GM19452 (cell line): Measurements from ENCODE around the gene CHN1.

Source experiments
- ATAC-seq: cut with Tn5 transposase; IDR thresholded peaks from one replicate; pipeline ENCODE4 v1.9.1; 2021; ENCODE audit not compliant: unreplicated experiment

Gene CHN1

DNA sequence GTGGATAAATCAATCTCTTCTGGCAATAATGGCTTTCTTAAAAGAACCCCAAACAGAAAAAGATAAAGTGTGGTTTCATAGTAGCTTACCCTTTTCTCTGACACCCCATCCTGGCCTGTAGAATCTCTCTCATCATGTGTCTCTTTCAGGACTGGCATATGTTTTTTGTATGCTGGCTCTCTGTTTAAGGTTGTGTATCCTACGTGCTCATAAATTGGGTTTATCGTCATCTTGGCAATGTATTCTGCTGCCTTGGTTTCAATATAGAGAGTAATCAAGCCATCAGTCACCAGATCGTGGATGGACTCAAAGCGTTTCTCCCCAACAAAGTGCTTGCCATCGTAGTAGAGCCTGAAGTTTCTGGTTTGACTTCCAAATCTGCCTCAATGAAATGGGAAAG, 127.4 kb downstream of the CHN1 start:
- ATAC-seq = no peak

DNA sequence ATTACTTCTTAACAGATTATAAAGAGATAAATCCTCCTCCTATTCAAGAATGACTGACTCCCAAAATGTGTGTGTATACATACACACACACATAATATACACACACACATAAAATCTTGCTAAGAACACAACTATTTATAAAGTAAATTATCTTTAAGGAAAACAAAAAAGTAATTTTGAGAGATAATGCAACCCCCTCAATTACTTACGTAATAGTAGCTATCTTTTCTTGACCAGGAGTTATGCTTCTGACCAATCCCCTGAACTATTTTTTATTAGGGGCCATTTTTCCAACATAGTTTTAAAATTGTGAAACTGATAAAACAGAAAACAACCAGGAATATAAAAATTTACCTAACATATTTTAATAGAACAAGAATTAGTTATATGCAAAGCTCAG, 127.9 kb downstream of the CHN1 start:
- ATAC-seq = no peak

DNA sequence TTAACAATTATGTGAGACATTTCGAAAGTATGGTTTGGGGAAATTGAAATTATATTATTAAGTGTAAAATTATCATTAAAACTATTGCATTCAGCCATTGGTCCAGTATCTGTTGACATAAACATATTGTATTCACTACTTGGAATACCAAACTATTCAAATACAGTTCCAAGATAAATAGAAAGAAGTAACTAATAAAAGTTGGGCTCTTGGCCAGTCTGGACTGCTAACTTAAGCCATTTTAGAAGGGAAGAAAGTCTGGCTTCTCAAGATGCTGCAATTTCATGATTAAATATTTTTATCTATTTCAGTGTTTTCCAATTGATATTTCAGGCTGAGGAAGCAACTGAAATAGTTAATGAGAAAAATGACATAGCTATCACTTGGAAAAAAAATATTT, 131.1 kb downstream of the CHN1 start:
- no peak for ATAC-seq

DNA sequence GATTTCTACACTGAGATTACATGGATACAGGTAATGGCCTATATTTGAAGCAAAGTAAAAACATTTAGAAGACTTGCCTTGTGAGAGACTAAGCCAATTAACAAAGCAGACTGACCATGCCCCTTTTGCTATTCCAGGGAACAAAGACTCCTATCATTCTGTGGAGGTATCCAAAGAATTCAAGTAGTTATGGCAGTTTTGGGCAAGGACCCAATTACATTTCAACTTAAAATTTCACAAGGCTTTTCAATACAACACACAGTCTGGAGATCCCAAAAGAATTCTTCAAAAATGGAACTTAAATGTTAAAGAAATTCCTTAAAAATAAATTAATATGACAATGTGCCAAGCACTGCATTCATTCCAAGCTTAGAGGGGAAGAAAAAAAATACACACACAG, 131.7 kb downstream of the CHN1 start:
- no peak for ATAC-seq

DNA sequence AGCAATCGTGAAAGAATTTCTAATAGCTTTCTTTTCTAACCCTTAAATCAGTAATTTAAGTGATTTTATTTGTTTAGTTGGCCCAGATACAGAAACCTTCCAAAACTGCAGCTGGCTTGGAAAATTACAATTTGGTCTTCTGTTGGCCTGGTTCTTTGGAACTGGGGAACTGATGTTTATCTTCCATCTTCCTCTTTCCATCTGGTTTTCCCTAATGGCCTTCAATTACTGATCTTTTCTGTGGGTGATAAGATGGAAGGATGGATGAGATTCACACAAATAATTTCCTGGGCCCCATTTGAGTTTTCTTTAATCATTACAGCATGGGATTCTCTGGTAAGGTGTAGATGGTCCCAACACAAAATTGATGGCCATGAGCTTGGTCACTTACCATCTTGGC, 134.4 kb downstream of the CHN1 start:
- ATAC-seq = no peak

DNA sequence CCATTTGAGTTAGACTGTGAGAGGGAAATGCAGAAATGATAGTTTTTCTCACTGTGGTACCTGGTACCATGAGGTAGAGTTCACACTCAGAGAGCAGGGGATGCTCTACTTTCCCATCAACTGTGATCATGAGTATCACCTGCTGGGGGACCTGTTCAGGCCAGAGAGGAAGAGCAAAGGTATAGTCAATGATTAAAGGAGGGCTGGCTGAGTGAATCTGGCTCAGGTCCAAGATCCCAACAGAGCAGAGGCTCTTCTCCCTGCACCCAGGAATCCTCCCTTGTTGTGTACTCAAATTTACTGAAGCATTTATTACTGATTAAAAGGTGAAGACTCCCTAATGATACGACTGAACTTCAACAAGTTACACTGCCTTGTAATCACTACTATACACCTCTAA, 136.3 kb downstream of the CHN1 start:
- ATAC-seq = no peak

DNA sequence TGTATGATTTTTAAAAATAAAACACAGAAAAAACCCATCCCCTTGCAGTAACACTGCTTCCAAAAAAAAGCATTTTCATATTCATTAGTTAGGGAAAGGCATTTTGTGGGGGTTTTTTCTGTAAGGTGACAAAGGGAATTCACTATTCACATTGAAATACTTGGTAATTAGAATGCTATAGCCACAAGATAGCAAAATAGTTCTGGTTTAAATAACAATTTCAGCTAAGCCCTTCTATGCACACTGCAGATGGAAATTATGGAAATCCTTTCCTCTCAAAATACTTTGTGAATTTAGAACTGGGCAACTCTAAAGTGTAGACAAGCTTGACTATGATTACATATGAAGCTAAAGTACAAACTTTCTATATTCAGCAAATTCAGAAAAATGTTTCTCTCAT, 138.8 kb downstream of the CHN1 start:
- no peak for ATAC-seq

DNA sequence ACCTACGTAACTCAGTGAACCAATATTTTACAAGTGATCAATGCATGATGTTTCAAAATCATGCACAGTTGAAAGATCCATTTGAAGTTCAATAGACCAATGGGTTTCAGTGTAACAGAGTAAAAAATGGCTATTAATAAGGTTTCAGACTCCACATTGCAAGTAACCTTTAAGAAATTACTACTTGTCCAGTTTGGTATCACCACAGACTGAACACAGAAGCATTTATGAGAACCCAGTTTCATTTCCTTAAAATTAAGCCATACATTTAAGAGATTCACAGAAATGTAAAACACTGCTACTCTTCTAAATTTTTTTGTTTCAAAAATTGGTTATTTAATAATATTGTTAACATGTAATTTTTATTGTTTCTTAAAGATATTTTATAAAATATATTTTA, 142.0 kb downstream of the CHN1 start:
- ATAC-seq = no peak

DNA sequence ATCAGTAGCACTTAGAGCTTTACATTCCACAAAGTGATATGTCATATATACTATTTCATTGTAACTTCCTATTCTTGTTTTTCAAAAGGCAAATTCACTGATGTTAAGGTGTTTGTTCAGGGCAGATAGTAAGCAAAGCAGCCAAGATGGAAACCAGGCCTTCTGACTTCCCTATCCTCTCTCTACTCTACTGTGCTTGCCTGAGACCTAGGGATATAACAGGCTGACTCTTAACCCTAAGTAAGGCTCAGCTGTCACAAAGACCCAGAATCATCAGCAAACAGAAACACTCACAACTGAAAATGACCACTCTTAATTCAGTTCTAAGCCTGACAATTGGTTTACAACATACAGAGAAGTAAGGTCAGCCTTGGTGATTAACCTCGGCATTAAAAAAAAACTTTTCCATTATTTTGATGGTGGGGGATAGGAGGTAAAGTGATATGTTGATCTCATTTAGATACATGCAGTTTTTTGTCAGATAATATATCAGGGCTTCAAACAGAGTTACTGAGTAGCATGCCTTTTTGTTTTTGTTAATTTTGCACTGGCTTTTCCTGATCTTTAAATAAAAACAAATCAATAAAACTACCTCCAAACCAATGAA, 145.5 kb downstream of the CHN1 start:
- ATAC-seq = no peak

DNA sequence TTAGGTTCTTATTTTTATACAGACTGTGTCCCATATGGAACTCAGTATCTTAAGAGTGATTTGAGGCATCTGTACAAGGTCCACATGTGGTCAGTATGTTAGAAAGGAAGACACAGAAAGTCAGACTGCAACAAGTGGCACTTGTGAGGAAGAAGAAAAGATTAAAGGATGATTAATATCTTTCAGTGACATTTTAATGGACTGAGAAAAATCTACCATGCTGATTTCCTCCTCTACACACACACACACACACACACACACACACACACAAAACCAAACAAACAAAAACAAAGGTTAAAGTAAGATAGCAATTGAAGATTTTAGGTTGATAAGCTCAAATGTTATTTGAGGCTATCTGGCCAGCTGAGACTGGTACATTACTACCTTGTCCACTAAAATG, 146.4 kb downstream of the CHN1 start:
- no peak for ATAC-seq

DNA sequence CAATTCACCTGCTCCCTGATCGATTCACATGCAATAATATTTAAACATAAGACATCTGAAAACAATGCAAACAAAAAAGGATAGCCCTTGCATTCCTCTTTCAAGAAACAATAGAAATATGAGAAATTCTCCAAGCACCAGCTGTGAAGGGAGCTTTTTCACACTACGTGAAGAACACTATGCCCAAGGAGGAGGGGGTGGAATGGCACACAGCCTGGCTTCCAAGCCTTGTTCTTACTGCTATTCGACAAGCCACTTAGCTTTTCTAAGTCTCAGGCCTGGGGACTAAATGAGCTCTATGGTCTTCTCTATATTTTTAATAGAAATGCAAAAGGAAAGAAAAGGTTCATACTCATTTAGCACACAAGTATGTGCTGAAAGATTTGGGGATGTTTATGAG, 148.7 kb downstream of the CHN1 start:
- ATAC-seq = no peak

DNA sequence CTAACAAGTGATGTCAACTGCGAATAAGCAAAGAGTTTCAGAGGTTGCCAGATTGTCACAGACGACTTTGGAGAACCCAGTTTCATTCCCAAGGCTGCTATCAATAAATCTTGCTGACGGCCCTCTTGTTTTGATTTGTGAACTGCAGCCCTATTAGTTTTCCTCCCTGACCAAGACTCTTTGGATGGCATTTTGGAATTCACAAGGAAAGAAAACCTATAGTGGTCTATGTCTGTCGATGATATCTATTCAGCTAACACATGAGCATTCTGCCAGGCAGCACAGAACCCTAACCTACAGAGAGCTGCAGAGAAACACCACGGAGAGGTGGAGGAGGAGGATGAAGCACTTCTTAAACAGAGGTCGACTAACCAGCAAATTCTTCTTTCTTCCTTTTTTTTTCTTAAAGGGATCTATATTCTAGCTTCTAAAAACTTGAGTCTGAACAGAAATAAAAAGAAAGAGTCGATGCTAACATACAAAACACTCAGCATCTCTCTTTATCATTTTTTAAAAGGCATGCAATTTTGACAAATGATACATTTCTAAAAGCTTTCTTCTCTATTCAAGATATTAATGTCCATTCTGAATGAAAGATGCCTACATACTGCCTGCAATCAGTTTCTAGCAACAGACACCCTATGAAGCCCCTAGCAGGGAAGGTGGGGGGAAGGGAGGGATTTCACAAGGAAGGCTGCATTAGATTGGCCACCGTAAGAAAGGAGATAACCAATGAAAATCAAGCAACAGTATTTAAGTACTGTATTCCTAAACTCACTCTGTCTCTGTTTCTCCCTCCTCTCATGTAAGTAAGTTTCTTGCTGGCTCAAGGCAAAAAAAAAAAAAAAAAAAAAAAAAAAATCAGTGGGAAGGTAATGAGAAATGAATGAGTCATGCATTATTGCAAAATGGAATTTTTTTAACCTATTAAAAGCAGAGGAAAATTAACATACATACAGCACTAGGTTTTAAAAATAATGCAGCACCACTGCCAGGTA, 157.9 kb downstream of the CHN1 start:
- no peak for ATAC-seq

DNA sequence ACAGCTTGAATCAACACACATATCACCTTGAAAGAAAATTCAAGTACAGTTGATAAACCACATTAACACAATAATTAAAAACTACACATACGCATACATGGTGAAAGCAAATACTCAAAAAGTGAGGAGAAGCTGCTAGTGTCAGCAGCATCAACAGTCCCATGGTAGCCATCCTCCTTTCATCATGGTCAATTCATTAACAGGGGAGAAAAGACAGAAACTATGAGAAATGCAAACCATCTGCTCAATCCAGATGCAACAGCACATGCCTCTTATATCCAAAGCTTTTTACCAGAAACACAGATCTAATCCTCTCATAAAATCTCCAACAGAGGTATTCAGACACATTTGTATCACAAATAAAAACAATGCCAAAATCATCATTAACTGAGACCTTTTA, 159.0 kb downstream of the CHN1 start:
- ATAC-seq = no peak

DNA sequence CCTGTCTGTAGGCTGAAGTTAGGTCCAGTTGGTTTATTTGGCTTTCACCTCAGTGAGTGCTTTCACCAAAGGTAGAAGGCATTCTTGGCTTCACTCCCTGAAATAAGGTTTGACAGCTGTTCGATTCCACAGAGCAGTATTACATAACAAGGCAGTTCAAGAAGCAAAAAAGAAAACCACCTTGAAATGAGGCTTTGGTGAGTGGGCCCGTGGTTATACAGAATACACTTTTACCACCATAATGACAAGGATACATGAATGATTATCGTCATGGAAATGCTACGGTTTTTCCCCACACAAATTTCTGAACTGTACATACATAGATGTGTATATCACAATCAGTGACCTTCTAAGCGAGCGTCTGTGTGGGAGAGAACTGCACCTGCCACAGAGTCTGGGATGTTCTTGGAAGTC, 160.9 kb downstream of the CHN1 start:
- no peak for ATAC-seq

DNA sequence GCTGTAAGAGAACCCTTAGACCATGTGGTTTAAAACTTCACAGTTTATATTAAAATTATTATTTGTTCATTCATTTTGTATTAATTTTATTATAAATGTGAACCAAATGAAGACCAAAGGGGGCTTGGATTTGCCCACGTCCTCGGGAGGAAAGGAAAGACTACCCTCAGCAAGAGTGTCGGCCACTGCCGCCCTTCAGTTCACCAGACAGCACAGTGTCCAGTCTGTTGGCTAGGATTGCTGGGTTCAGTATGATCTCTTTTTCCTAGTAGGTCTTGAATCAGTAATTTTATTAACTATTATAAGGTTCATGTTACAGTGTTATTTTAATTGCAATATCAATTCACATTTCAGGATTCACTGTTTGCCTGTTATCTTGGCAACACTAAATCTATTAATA, 162.7 kb downstream of the CHN1 start:
- no peak for ATAC-seq

DNA sequence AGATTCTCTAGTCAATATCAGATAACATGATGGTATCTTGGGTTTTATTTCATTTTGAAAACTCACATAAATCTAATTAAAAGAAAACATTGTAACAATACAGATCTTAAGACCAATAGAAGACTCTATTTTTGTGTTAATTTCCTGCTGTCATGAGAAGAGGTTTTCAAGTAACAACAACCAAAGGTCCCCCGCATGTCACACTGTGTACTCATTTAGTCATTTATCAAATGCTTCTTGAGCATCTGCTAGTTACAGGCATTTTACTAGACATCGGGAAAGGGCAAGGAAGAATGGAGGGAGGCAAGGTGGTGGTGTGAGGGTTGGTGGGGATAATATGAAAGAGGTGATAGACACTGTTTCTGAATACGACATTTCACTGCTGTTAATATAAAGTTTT, 163.2 kb downstream of the CHN1 start:
- ATAC-seq = no peak

DNA sequence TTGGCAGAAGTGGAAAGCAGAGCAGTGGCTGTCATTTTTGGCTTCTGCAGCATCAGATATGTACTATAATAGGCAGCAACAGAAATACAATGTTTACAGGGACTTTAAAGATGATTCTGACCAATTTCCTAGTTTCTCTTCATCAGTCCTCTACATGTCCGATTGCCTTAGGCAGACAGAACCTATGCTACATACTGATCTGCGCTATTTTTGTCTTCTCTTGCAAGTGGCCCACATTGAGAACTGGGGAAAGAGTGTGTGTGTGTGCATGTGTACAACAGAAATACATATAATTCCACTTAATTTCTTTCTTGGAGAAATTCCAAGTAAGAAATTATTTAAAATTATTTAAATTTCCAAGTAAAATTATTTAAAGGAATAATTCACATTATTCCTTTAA, 163.8 kb downstream of the CHN1 start:
- no peak for ATAC-seq

DNA sequence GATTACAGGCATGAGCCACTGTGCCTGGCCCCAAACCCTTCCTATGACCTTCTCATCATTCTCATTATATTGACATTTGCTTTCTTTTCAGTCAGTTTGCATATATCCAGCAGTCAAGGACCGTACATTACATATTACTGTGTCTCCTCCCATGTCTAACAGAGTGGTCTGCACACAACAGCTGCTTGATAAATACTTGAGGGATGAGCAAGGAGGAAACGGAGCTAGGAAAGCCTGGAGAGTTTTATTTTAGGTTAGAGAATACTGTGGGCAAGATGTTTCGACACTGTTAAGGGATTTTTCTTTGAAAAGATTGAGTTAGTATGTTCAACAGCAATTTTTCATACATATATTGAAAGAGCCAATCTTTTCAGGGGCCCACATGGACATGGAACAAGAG, 164.7 kb downstream of the CHN1 start:
- ATAC-seq = no peak

DNA sequence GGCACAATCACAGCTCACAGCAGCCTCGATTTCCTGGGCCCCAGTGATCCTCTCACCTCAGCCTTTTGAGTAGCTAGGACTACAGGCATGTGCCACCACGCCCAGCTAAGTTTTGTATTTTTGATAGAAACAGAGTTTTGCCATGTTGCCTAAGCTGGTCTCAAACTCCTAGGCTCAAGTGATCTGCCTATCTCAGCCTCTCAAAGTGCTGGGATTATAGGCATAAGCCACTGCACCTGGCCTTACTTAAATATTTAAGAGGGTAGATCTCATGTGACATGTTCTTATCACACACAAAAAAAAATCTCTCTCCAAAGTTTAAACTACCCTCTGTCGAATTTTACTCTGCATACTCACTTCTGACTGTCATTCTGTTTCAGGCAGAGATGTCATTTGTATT, 165.5 kb downstream of the CHN1 start:
- ATAC-seq = no peak

DNA sequence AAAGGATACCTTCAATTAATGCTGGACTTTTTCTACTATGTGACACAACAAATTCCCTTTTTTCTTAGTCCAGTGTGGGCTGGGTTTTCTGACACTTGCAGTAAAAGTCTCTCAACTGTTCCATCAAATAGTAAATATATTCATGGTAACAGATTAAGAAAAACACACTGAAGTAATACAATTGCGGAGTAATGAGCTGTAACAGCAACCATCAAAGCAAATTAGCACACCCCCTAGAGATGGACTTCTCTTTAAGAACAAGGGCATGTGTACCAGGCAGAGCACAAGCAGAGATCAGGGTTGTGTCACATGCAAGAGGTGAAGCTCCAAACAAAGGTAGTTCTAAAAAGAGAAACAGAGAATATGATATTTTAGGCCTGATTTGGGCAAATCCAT, 168.2 kb downstream of the CHN1 start:
- no peak for ATAC-seq

DNA sequence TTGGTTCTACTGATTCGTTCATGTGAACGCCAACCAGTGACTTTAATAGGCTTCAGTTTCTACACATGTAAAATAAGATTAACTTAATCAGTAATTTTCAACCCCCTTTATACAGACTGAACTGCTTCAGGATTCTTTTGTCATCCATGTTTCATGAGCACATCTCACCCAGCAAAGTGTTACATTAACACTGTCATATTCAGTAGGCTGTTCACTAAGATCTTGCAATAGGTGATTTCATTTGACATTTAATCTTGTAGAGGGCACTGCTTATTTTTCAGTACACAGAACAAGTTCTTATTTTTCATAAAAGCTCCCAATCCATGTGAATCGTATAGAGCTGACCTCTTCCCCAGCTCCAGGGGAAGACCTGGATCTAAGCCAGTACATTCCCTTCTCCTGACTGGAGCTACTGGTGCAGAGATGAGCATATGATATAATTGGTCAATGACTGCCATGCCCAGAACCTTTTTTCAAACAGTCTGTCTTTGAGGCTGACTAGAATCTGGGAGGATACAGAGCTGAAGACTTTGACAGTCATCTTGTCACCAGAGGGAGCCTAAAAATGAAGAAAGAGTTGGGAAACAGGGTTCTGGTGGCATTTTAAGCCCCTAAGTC, 168.7 kb downstream of the CHN1 start:
- ATAC-seq = no peak

DNA sequence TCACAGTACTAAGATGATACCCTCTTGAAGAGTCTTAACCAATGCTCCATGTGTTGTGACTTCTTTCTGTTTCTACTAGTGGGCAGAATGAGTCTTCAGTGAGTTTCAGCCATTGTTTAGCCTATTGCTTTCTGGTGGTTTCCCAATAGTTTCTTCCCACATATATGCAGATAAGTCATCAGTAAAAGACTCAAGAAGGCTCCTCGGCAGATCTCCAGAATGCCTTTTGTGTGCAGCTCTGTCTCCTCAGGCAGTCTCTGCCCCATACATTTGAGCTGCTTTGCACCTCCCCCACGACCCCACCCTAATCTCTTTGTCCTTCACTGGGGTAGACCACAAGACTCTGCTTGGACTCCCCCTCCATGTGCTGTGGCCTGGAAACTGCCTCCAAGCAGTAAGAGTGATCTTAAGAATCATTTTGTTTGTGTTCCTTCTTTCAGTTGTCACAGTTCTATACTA, 169.4 kb downstream of the CHN1 start:
- ATAC-seq = no peak
